Activated CD4-positive, alpha-beta T cell treated with anti-CD3 and anti-CD28 coated beads, Interleukin-2, Interleukin-6, amounts not matched to agents 100 ng/mL and 50 ng/mL, durations not matched to agents 16 hours and 8 hours (primary cell): ENCODE results near the gene IGFL1.
"Not testable (repeated sequence)": the region's sequence is repeated elsewhere in the genome, so short reads cannot be mapped to it uniquely, and the experiment has no call there.

Experiments
- DNase-seq: peaks from one replicate; pipeline ENCODE4 v3.0.0-alpha.2; 2020

IGFL1 gene

DNA sequence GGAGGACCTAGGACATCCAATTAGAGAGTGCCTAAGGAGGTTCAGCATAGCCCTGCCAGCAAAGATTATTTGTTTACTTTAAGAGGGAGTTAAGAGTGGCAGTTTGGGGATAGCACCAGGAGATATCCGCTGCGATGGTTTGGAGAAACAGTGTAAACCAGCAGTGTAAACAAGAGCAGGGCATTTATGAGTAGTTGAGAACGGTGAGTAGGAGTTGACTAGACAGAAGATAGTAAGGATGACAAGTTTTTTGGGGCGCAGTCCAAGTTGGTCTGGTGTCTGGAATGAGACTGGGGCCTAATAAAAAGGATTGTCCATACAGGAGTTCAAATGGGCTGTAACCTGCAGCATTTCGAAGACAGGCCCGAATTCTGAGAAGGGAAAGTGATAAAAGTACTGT lies 44.4 kb downstream of the IGFL1 start:
- DNase-seq = not testable (repeated sequence)

DNA sequence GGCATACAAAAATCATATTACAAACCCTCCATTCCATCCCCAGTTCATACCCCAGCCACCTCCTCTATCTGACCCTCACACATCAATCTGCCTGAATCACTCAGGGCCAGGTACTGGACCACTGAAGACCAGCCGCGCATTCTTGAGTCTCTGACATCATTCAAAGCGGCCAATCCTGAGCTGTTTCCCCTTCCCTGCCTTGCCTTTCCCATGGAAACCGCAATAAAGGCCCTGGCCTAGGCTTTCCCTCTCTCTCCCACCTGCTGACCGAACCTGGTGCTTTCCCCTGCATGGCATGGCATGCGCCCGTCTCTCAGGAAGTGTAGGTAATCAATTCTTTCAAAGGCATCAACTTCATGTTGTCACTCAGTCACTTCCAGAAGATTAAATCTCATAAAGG lies 49.6 kb downstream of the IGFL1 start:
- DNase-seq = no peak
